GM18519 (cell line): ENCODE results near the gene ACOT6.
"Not testable (repeated sequence)": the region's sequence is repeated elsewhere in the genome, so short reads cannot be mapped to it uniquely, and the experiment has no call there.

Source experiments
- ATAC-seq: cut with Tn5 transposase; IDR thresholded peaks from one replicate; pipeline ENCODE4 v1.9.1; 2021; ENCODE audit warnings: mild to moderate bottlenecking, moderate library complexity; ENCODE audit not compliant: unreplicated experiment, low FRiP score

The ACOT6 gene

DNA sequence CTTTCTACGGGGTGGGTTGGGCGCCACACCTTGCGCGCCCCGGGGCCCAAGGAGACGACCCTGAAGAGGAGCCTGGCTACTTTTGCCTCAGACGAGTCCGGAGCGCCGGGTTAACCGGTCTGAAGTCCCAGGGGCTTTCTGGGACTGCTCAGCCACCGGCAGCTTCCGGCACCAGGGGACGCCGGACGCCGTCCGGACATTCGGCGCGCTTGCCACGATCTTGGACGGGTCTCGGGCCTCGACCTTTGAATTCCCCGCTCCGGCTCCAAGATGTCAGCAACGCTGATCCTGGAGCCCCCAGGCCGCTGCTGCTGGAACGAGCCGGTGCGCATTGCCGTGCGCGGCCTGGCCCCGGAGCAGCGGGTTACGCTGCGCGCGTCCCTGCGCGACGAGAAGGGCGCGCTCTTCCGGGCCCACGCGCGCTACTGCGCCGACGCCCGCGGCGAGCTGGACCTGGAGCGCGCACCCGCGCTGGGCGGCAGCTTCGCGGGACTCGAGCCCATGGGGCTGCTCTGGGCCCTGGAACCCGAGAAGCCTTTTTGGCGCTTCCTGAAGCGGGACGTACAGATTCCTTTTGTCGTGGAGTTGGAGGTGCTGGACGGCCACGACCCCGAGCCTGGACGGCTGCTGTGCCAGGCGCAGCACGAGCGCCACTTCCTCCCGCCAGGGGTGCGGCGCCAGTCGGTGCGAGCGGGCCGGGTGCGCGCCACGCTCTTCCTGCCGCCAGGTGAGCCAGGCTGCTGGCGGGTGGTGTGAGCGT is 20.4 kb upstream of the ACOT6 start, which contains the start of gene ACOT4:
Gene ACOT4, plus strand, starts transcription at position 184 of the 760 bp plus-strand sequence. Its CDS starts 87 bp downstream, at position 271.
- no peak for ATAC-seq

DNA sequence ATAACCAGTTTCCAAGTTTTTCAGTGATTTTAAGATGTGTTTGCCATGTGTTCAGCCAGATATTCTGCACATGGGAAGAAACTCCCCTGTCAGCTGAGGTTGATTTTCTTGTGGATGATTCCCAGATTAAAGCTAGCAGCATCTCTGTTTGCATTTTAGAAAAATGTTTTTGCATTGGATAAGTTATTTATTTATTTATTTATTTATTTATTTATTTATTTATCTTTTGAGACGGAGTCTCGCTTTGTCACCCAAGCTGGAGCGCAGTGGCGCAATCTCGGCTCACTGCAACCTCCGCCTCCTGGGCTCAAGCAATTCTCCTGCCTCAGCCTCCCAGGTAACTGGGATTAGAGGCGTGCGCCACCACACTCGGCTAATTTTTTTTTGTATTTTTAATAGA is 17.8 kb upstream of the ACOT6 start:
- no peak for ATAC-seq

DNA sequence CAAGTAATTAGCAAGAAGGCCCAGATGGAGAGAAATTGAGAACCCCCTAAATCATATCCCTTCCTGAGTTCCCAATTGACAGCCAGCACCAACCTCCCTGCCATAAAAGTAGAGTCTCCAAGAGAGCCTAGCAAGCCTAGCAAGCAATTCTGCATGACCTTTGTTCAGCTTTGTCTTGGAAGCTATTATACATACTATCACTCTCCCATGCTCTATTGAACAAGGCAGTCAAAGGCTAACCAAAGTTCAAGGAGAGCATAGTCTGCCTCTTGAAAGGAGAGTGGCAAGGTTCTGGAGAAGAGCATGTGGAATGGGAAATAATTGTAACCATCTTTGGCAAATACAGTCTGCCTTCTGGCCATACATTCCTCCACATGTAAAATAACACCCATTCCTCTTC is 12.8 kb upstream of the ACOT6 start:
- ATAC-seq = no peak

DNA sequence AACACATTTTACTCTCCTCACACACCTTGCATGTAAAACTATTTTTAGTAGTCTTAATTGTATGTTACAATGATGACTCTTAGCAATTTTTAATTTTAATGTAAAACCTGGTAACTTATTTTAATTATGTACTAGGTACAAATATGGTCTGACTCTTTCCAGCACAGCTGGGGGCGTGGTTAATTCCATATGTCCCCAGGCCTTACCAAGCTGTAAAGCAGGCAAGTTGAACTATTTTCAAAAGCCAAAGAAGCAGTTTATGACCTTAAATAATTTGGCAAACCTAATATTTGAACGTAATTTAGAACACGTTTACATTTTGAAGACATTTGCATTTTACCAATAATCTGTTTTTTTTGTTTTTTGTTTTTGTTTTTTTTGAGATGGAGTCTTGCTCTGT is 9.3 kb upstream of the ACOT6 start:
- ATAC-seq = no peak

DNA sequence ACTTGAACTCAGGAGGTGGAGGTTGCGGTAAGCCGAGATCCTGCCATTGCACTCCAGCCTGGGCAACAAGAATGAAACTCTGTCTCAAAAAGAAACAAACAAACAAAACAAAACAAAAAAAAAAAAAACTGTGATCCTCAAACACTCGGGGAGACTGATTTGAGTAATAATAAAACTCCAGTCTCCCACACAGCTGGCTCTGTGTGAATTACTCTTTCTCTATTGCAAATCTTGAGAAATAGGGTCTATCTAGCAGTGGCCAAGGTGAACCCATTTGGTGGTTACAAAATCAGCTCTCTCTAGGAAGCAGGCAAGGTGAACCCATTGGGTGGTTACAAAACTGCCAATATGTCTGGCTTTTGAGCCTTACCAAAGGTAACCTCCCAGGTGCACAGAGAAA is 6.0 kb upstream of the ACOT6 start:
- ATAC-seq = no peak

DNA sequence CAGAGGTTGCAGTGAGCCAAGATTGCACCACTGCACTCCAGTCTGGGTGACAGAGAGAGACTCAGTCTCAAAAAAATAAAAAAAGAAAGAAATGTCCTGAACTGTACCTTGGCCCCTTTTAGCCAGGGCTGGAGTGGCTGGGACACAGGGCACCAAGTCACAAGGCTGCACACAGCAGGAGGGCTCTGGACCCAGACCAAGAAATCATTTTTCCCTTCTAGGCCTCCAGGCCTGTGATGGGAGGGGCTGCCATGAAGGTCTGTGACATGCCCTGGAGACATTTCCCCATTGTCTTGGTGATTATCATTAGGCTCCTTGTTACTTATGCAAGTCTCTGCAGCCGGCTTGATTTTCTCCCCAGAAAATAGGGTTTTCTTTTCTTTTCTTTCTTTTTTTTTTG is 5.1 kb upstream of the ACOT6 start:
- no peak for ATAC-seq

DNA sequence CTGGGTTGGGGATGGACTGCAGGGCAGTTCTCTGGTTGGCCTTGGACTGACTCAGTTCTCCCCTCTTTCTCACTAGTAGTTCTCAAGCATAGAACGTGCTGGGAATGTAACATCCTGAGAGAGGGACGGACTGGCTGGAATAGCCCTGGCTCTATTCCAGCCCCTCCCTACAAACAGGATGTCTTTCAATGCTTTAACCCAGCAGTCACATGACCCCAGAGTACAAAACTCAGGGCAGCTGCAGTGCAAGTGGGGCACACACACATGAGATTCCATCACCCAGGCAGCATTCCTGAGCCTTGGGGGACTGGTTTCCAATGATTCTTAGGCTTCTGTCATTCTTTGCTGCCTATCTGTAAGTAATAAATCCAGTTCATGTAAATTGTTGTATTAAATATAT is 1.6 kb upstream of the ACOT6 start:
- ATAC-seq = no peak

DNA sequence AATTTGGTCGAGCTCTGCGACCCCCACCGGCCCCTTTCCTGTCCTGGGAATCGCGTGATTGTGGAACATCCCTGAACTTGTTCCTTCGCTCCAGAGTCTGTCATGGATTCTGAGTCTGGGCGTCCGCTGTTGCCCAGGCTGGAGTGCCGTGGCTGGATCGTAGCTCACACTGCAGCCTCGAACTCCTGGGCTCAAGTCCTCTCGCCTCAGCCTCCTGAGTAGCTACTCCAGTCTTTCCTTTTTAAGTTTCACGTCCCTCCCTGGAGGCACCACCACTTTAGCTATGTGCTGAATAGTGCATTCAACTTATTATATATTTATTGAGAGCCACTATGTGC is 698 bp downstream of the ACOT6 start:
- no peak for ATAC-seq

DNA sequence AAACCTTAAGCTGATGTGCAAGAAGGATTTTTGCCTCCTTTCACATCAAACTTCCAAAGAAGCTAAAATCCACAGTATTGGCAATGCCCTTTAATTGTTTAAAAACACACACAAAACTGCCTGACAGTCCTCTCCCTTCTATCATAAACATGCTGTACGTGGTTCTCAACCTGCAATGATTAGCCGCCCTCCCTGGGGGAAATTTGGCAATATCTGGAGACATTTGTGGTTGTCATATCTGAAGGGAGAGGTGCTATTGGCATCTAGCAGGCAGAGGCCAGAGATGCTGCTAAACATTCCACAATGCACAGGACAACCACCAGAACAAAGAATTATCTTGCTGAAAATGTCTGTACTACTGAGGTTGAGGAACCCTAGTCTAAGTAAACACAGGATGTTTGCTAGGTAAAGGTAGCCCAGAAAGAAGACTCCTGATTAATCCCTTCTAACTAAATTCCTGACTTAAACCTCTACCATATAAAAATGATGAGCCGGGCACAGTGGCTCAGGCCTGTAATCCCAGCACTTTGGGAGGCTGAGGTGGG is 1.2 kb downstream of the ACOT6 start:
- ATAC-seq = no peak

DNA sequence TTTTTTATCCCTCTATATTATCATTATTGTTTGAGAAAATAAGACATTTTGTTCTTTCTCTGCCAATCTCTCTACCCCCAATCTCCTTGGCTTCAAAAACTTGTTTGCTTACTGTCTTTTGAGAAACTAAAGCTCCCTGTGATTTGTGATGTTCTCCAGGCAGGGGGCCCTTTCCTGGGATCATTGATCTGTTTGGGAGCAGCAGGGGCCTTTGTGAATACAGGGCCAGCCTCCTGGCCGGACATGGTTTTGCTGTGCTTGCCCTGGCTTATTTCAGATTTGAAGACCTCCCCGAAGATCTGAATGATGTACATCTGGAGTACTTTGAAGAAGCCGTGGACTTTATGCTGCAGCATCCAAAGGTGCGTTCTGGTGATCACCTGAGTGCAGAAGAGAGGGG is 4.5 kb downstream of the ACOT6 start:
- ATAC-seq = no peak

DNA sequence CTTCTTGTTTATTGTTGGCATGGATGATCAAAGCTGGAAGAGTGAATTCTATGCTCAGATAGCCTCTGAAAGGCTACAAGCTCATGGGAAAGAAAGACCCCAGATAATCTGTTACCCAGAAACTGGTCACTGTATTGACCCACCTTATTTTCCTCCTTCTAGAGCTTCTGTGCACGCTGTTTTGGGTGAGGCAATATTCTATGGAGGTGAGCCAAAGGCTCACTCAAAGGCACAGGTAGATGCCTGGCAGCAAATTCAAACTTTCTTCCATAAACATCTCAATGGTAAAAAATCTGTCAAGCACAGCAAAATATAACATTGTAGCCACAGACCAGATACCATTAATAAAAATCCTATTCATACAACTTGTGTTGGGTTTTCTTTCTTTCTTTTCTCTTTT is 7.2 kb downstream of the ACOT6 start:
- no peak for ATAC-seq

DNA sequence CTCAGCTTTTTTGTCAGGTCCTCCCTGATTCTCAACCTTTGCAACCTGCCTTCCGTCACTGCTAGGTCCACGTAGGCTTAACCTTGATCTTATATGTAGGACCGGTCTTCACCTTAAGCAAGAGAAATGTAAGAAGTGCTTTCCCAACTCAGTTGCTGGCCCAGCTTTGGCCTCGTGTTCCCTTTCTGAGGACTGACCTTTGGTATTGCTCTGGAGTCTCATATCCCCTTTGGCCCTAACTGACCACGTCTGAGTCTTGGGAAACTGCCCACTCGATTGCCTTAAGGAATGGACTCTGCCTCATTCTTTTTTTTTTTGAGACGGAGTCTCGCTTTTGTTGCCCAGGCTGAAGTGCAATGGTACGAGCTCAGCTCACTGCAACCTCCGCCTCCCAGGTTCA is 8.0 kb downstream of the ACOT6 start:
- no peak for ATAC-seq

DNA sequence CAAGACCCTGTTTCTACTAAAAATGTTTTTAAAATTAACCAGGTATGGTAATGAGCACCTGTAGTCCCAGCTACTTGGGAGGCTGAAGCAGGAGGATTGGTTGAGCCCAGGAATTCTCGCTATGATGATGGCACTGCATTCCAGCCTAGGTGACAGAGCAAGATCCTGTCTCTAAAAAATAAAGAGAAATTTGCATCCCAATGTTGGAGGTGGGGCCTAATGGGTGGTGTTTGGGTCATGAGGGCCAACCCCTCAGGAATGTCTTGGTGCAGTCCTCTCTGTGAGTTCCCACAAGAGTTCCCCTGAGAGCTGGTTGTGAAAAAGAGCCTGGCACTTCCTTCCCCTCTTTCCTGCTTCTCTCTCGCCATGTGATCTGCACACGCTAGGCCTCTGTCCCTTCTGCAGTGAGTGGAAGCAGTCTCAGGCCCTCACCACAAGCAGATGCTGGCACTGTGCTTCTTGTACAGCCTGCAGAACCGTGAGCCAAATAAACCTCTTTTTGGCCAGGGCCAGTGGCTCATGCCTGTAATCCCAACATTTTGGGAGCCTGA is 11.3 kb downstream of the ACOT6 start:
- ATAC-seq = no peak

DNA sequence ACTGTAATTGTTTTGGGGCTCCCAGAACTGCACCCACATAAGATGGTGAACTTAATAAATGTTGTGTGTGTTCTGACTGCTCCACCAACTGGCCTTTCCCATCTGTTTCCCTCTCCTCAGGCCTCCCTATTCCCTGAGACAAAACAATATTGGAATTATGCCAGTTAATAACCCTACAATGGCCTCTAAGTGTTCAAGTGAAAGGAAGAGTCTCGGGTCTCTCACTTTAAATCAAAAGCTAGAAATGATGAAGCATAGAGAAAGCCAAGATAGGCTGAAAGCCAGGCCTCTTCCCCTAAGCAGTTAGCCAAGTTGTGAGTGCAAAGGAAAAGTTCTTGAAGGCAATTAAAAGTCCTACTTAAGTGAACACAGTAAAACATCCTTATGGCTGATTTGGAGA is 13.4 kb downstream of the ACOT6 start:
- ATAC-seq = no peak

DNA sequence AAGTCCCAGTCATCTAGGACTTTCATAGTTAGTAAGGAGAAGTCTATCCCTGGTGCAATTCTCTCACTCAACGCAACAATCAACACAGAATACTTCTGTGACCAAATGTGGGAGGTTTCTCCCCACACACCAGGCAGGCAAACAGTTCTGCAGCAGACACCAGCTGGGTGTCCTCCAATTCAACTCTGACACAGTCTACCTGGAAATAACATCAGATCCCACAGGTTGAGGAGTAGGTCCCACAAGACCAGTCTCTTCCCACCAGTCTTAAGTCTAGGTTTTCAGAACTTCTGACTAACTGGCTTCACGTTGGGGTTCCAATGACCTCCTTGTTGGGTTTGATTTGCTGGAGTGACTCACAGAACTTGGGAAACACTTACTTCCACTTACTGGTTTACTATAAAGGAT is 14.8 kb downstream of the ACOT6 start:
- ATAC-seq = no peak

DNA sequence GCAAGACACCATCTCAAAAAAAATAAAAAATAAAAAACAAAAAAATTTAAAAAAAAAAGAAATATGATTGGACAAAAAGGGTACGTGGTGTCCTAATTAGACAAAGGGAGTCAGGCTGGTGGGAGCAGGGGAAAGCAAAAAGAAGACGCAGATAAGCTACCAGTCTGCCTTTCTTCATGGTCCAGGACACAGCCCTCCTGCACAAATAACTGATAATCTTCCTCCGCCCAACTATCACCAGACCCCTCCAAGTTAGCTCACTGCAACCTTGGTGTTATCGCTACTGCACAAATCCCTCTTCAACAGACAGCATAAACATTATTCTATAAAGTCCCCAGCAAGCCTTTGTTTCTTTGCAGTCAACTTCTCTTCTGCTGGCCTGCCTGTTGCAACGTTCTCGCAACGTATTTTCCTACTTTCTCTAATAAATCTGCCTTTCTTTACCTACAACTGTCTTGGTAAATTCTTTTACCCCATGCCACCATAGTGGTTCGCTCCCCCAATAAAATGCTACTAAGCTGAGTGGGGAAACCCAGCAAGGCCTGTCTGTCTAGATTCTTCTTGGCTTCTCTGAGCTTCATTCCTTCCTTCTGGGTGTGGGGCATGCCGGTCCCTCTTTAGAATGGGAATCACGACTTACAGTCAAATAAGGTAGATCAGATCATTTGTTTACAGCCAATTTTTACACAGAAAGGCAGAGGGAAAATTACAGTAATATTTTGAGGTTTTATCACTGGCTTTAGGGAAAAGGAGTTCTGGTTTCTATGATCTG is 17.9 kb downstream of the ACOT6 start:
- ATAC-seq = no peak

DNA sequence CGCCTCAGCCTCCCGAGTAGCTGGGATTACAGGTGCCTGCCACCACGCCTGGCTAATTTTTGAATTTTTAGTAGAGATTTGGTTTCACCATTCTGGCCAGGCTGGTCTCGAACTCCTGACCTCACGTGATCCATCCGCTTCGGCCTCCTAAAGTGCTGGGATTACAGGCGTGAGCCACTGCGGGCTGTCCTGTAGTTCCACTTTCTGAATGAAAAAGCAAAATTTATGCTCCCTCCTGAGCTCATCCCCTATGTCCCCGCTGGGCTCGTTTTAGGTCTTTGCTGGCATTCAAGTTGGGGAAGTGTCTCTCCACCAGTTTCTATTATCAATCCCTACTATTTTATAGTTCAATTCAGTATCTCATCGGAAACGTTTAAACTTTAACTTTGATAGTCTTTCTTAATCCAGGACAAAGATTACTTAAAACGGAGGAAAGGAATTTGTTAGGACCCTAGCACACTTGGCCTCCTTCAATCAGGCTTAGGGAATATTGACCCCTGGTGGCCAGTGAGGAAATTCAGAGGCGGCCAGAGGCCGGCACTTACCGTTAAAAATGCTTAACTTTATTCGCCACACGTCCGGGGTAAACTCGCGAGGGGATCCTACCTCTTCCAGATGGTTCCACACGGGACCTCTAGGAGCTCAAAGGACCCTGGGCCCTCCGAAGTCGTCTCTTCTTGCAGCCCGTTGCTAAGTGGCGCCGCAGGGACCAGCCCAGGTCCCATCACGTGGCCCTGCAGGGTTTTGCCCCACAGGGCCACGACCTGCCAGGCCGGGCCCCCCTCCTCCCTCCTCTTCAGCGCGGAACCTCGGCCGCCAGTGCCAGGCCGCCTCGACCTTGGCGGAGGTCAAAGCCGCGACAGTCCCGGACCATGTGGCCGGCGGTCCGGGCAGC is 21.0 kb downstream of the ACOT6 start:
- no peak for ATAC-seq

DNA sequence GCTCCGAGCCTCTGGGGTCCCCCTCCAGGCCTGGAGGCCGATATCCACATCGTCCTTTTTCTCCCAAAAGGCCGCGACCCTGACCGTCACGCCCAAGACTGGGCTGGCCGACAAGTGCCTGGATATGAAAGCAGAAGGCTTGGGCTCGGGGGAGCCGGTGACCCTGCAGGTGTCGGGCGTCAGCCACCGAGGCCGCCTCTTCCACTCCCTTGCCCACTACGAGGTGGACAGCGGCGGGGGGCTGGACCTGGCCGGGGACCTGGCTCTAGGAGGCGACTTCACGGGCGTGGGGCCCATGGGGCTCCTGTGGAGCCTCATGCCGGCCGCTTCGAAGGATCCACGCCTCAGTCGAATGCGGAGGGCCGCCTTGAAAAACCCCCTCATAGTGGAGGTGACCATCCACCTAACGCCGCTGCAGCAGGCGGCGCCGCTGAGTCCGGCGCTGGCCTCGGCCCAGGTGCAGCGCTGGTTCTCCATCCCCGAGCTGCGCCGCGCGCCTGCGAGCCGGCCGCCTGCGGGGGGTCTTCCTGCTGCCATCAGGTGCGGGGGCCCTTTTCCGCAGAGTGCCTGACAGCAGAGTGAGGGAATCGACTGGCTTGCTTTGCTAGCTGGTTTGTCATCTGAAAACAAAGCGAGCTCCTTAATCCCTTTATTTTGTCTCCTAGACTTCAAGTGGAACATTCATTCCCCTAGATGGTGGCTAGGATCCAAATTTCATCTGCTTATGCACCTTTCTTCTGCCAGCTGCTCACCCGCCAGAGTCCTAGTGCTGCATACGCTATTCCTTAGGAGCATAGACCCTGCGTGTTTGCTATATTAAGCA is 21.9 kb downstream of the ACOT6 start:
- no peak for ATAC-seq

DNA sequence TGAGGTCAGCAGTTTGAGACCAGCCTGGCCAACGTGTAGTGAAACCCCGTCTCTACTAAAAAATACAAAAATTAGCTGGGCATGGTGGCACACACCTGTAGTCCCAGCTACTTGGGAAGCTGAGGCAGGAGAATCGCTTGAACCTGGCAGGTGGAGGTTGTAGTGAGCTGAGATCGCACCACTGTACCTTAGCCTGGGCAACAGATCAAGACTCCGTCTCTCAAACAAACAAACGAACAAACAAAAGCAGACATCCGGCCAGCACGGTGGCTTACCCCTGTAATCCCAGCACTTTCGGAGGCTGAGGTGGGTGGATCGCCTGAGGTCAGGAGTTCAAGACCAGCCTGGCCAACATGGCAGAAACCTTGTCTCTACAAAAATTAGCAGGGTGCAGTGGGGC is 24.0 kb downstream of the ACOT6 start:
- ATAC-seq = not testable (repeated sequence)

DNA sequence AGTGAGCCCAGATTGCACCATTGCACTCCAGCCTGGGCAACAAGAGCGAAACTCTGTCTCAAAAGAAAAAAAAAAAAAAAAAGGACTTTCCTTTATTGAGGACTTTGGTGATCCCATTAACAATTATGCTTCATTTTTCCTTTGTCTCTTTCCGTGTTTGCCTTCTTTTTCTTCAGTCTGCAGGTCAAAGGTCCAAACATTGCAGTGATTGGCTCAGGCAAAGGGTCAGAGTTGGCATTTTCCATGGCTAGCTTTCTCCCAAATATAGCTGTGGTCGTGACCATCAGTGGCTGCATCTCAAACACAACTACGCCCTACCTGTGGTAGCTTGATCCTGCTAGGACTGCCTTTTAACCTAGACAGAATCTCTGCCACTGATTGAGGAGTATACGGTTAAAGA is 25.5 kb downstream of the ACOT6 start:
- no peak for ATAC-seq
